Fibroblast of lung (primary cell): Measurements from ENCODE around the gene DIP2A.

ENCODE experiments used
- CTCF ChIP-seq, 2 donors: IDR thresholded peaks in 1 of 2; conservative IDR thresholded peaks in 1 of 2; 1 replicate in 1 of 2; 2 replicates in 1 of 2; pipeline ENCODE4 v1.5.1; 2011 to 2012; ENCODE audit warnings: low read length in 2 of 2, control low read depth in 1 of 2, inconsistent platforms in 1 of 2, low read depth in 1 of 2, mild to moderate bottlenecking in 1 of 2
- EZH2 ChIP-seq: IDR thresholded peaks from 2 replicates; pipeline ENCODE4 v1.5.1; 2012; ENCODE audit warnings: low read length, control low read depth, mild to moderate bottlenecking; ENCODE audit errors: missing control alignments

GRCh38 chr21:46439906-46440305 is 18.8 kb upstream of the DIP2A start:
- TF ChIP-seq CTCF (conservative IDR thresholded peaks at IDR 0.05 in 1 of 2, IDR thresholded peaks at IDR 0.05 in 1 of 2; ENCODE audit: low read depth in 1 of 2, low read length in 2 of 2) (no peak), EZH2 (no peak)
